HEK293T (cell line): ENCODE results near the gene NR3C2.

Experiments
- ARNT ChIP-seq: fragments of 450-650 bp; IDR thresholded peaks from 2 replicates; pipeline ENCODE4 v1.6.1; 2017; ENCODE audit warnings: mild to moderate bottlenecking
- BHLHE40 ChIP-seq: fragments of 450-650 bp; IDR thresholded peaks from 2 replicates; pipeline ENCODE4 v1.6.1; 2016; ENCODE audit warnings: mild to moderate bottlenecking, moderate library complexity, borderline replicate concordance
- CTBP1 ChIP-seq: fragments of 450-650 bp; IDR thresholded peaks from 2 replicates; pipeline ENCODE4 v1.6.1; 2016; ENCODE audit warnings: borderline replicate concordance
- FOXK2 ChIP-seq: fragments of 450-650 bp; IDR thresholded peaks from 2 replicates; pipeline ENCODE4 v1.6.1; 2016; ENCODE audit warnings: mild to moderate bottlenecking
- FOXM1 ChIP-seq: fragments of 450-650 bp; IDR thresholded peaks from 2 replicates; pipeline ENCODE4 v1.6.1; 2017; ENCODE audit warnings: mild to moderate bottlenecking, borderline replicate concordance
- HDGF ChIP-seq: fragments of 450-650 bp; IDR thresholded peaks from 2 replicates; pipeline ENCODE4 v1.6.1; 2017; ENCODE audit warnings: antibody characterized with exemption, borderline replicate concordance
- SP1 ChIP-seq: fragments of 450-650 bp; IDR thresholded peaks from 2 replicates; pipeline ENCODE4 v1.6.1; 2017
- TARDBP ChIP-seq: fragments of 450-650 bp; IDR thresholded peaks from 2 replicates; pipeline ENCODE4 v1.6.1; 2016

DNA sequence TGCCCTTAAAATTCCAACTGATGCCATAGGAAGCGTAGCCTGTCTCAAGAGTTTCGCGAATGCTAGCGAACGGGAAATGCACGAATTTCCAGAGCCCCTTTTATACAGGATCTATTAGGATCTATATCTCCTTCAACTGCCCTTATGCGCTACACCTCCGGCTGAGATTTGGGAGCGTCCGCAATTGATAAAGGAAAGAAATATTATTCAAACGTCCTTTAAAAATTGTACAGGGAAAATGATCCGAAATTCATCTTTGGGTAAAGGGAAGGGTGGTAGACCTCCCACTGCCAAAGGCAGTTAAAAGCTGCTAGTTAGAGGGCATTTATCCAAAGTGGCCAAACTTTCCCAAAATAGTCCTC is 609 bp downstream of the NR3C2 start:
- TF ChIP-seq CTBP1 (no peak), BHLHE40 (no peak), FOXK2 (no peak), TARDBP (no peak), HDGF (no peak), SP1 (no peak), FOXM1 (no peak), ARNT (no peak)
